Osteocyte (in vitro differentiated cells): Measurements from ENCODE around the gene RAB14. TPM values are rescaled to one million over a fixed set of nuclear protein-coding genes. Genes with fewer than 3 reads are reported as not detected.

Source experiments
- DNase-seq: peaks from one replicate; pipeline ENCODE4 v3.0.0; 2021; ENCODE audit warnings: mixed read lengths; ENCODE audit not compliant: unreplicated experiment; ENCODE audit errors: extremely low spot score
- H3K27ac Mint-ChIP-seq: one replicate; pipeline ENCODE4 v1.8.0; 2021; ENCODE audit warnings: mild to moderate bottlenecking, mixed read lengths; ENCODE audit not compliant: unreplicated experiment
- H3K27me3 Mint-ChIP-seq: one replicate; pipeline ENCODE4 v1.8.0; 2021; ENCODE audit warnings: mixed read lengths; ENCODE audit not compliant: unreplicated experiment
- H3K36me3 Mint-ChIP-seq: one replicate; pipeline ENCODE4 v1.8.0; 2021; ENCODE audit warnings: mixed read lengths; ENCODE audit not compliant: unreplicated experiment
- H3K4me1 Mint-ChIP-seq: one replicate; pipeline ENCODE4 v1.8.0; 2021; ENCODE audit warnings: mixed read lengths; ENCODE audit not compliant: unreplicated experiment
- H3K4me3 Mint-ChIP-seq: one replicate; pipeline ENCODE4 v1.8.0; 2021; ENCODE audit warnings: mild to moderate bottlenecking, moderate library complexity, mixed read lengths; ENCODE audit not compliant: unreplicated experiment
- H3K9me3 Mint-ChIP-seq: one replicate; pipeline ENCODE4 v1.8.0; 2021; ENCODE audit warnings: mixed read lengths; ENCODE audit not compliant: unreplicated experiment
- CTCF ChIP-seq: fragments of 200-600 bp; sonication (generic); IDR thresholded peaks from 2 replicates; pipeline ENCODE4 v1.5.0; 2021; ENCODE audit warnings: antibody characterized with exemption, mild to moderate bottlenecking, moderate library complexity
- total RNA-seq: library from RNA; stranded (reverse); gene quantifications from 2 replicates; pipeline ENCODE4 v1.2.1, GENCODE V29; 2021

Gene RAB14
- total RNA-seq, 1 donor from 2014 or later: 64.0 TPM

- DNase-seq: no peak
- no peak overlapping the region for H3K4me3 Mint-ChIP-seq
- no peaks in the 10 kb centered on the region for H3K9me3 Mint-ChIP-seq
- peak overlapping the region; percentile 38 for H3K27ac Mint-ChIP-seq
- H3K36me3 Mint-ChIP-seq: peaks cover 7% of the 10 kb centered on the region
- no peak for TF ChIP-seq CTCF
- H3K27me3 Mint-ChIP-seq: no peaks in the 10 kb centered on the region
- H3K4me1 Mint-ChIP-seq: peaks cover 70% of the 10 kb centered on the region
Measured at GRCh38 chr9:121192518-121192917, 9.2 kb downstream of the RAB14 start.

GRCh38 chr9:121191235-121191634, 10.4 kb downstream of the RAB14 start:
- no peak overlapping the region for H3K27ac Mint-ChIP-seq
- H3K9me3 Mint-ChIP-seq: no peaks in the 10 kb centered on the region
- no peak for TF ChIP-seq CTCF
- peaks cover 68% of the 10 kb centered on the region for H3K4me1 Mint-ChIP-seq
- no peaks in the 10 kb centered on the region for H3K27me3 Mint-ChIP-seq
- no peak for DNase-seq
- H3K36me3 Mint-ChIP-seq: peaks cover 11% of the 10 kb centered on the region
- H3K4me3 Mint-ChIP-seq: no peak overlapping the region

- H3K27ac Mint-ChIP-seq: no peak overlapping the region
- H3K4me1 Mint-ChIP-seq: peaks cover 60% of the 10 kb centered on the region
- peaks cover 17% of the 10 kb centered on the region for H3K36me3 Mint-ChIP-seq
- no peak overlapping the region for H3K4me3 Mint-ChIP-seq
- no peaks in the 10 kb centered on the region for H3K27me3 Mint-ChIP-seq
- H3K9me3 Mint-ChIP-seq: no peaks in the 10 kb centered on the region
- no peak for DNase-seq
- no peak for TF ChIP-seq CTCF
Measured at GRCh38 chr9:121189660-121190059, 12.0 kb downstream of the RAB14 start.

GRCh38 chr9:121189006-121189405, 12.7 kb downstream of the RAB14 start:
- H3K36me3 Mint-ChIP-seq: peaks cover 17% of the 10 kb centered on the region
- TF ChIP-seq CTCF: no peak
- H3K4me3 Mint-ChIP-seq: no peak overlapping the region
- H3K27ac Mint-ChIP-seq: no peak overlapping the region
- DNase-seq: no peak
- no peaks in the 10 kb centered on the region for H3K9me3 Mint-ChIP-seq
- peaks cover 58% of the 10 kb centered on the region for H3K4me1 Mint-ChIP-seq
- no peaks in the 10 kb centered on the region for H3K27me3 Mint-ChIP-seq

- no peak for TF ChIP-seq CTCF
- no peak overlapping the region for H3K27ac Mint-ChIP-seq
- no peaks in the 10 kb centered on the region for H3K9me3 Mint-ChIP-seq
- H3K36me3 Mint-ChIP-seq: peaks cover 22% of the 10 kb centered on the region
- H3K27me3 Mint-ChIP-seq: no peaks in the 10 kb centered on the region
- no peak overlapping the region for H3K4me3 Mint-ChIP-seq
- DNase-seq: no peak
- H3K4me1 Mint-ChIP-seq: peaks cover 55% of the 10 kb centered on the region
Measured at GRCh38 chr9:121187636-121188305, 13.9 kb downstream of the RAB14 start.
